H1 (cell line): ENCODE measurements around the gene SCMH1. TPM values are rescaled to one million over a fixed set of nuclear protein-coding genes. Genes with fewer than 3 reads are reported as not detected.

Experiments
- CTCF ChIA-PET: fragments of 300-600 bp; sonication (Branson Sonifier 250); formaldehyde crosslinking; loops from one replicate; lab custom pipeline; 2021; ENCODE audit not compliant: partially characterized antibody; lab: Charles Lee
- POLR2A ChIA-PET: fragments of 300-600 bp; sonication (Branson Sonifier 250); formaldehyde crosslinking; loops from one replicate; lab custom pipeline; 2021; ENCODE audit warnings: inconsistent platforms; ENCODE audit not compliant: partially characterized antibody; lab: Charles Lee
- DNase-seq, 2 experiments: peaks; one replicate each; pipeline versions ENCODE4 v3.0.0 to v3.0.0-alpha.2; 2010 to 2022; ENCODE audit warnings: low spot score in 2 of 2, low read depth in 1 of 2, mixed read lengths in 1 of 2
- FAIRE-seq: peaks from 2 replicates; lab custom pipeline; 2011; peaks lifted over from hg19 to GRCh38; lab: Jason Lieb, UNC
- H2AFZ ChIP-seq: 2 replicates; pipeline ENCODE4 v1.8.1; 2012; ENCODE audit warnings: low read length, inconsistent platforms
- H2AK5ac ChIP-seq: 2 replicates; pipeline ENCODE4 v1.6.1; 2013; ENCODE audit warnings: low read depth, low read length
- H2BK120ac ChIP-seq: replicated peaks from 2 replicates; pipeline ENCODE3; 2013; ENCODE audit warnings: low read depth, low read length, inconsistent platforms
- H2BK12ac ChIP-seq: 2 replicates; pipeline ENCODE4 v1.6.1; 2013; ENCODE audit warnings: low read depth, low read length
- H2BK15ac ChIP-seq: 2 replicates; pipeline ENCODE4 v1.6.1; 2013; ENCODE audit warnings: low read length
- H2BK20ac ChIP-seq: 2 replicates; pipeline ENCODE4 v1.6.1; 2013; ENCODE audit warnings: low read length
- H2BK5ac ChIP-seq: 2 replicates; pipeline ENCODE4 v1.6.1; 2013; ENCODE audit warnings: low read depth, low read length
- H3K14ac ChIP-seq: 2 replicates; pipeline ENCODE4 v1.6.1; 2013; ENCODE audit warnings: inconsistent platforms; ENCODE audit not compliant: insufficient read length
- H3K18ac ChIP-seq: 2 replicates; pipeline ENCODE4 v1.6.1; 2013; ENCODE audit warnings: low read length; ENCODE audit errors: extremely low read depth
- H3K23ac ChIP-seq: 2 replicates; pipeline ENCODE4 v1.6.1; 2013; ENCODE audit warnings: inconsistent platforms; ENCODE audit not compliant: insufficient read length
- H3K23me2 ChIP-seq: 2 replicates; pipeline ENCODE4 v1.6.1; 2013; ENCODE audit warnings: low read depth, low read length
- H3K27ac ChIP-seq: 2 replicates; pipeline ENCODE4 v1.6.1; 2011; ENCODE audit warnings: low read depth, low read length, inconsistent platforms
- H3K27me3 ChIP-seq, 4 experiments: replicated peaks in 1 of 4; 1 replicate in 1 of 4; 2 replicates in 3 of 4; pipeline versions ENCODE4 v1.6.1 to v1.8.1; 2011 to 2013; ENCODE audit warnings: low read length in 3 of 4, mild to moderate bottlenecking in 3 of 4, inconsistent platforms in 2 of 4, mixed read lengths in 2 of 4, moderate library complexity in 1 of 4; ENCODE audit not compliant: control insufficient read depth in 3 of 4, insufficient read depth in 3 of 4; ENCODE audit errors: extremely low read depth in 1 of 4
- H3K36me3 ChIP-seq, 4 experiments: 2 replicates each; pipeline versions ENCODE4 v1.6.1 to v1.8.1; 2011 to 2013; ENCODE audit warnings: mild to moderate bottlenecking in 4 of 4, low read length in 3 of 4, moderate library complexity in 2 of 4, control low read depth in 1 of 4, inconsistent platforms in 1 of 4; ENCODE audit not compliant: insufficient read depth in 4 of 4, control insufficient read depth in 2 of 4
- H3K4ac ChIP-seq: replicated peaks from 2 replicates; pipeline ENCODE3; 2013; ENCODE audit warnings: low read length, low read depth, mixed read lengths, inconsistent platforms; ENCODE audit not compliant: insufficient read length
- H3K4me1 ChIP-seq, 4 experiments: replicated peaks in 1 of 4; 1 replicate in 1 of 4; 2 replicates in 3 of 4; pipeline versions ENCODE4 v1.6.1 to v1.8.1; 2011 to 2013; ENCODE audit warnings: low read length in 3 of 4, inconsistent platforms in 2 of 4, mixed read lengths in 1 of 4; ENCODE audit not compliant: insufficient read depth in 4 of 4, control insufficient read depth in 3 of 4
- H3K4me2 ChIP-seq, 2 experiments: 2 replicates each; pipeline versions ENCODE4 v1.6.1 to v1.8.1; 2011 to 2013; ENCODE audit warnings: low read depth in 2 of 2, low read length in 2 of 2, control low read depth in 1 of 2, inconsistent platforms in 1 of 2, mild to moderate bottlenecking in 1 of 2; ENCODE audit not compliant: insufficient read depth in 1 of 2
- H3K4me3 ChIP-seq, 4 experiments: fragments of 200-600, 300-600 bp in 1 of 4; sonication (generic), shearing (Covaris generic), sonication (Bioruptor Twin) in 1 of 4; 2 replicates each; pipeline versions ENCODE4 v1.5.1 to v1.8.1; 2011 to 2016; ENCODE audit warnings: low read length in 4 of 4, low read depth in 3 of 4, control low read depth in 2 of 4, inconsistent platforms in 2 of 4, mild to moderate bottlenecking in 2 of 4, mixed read lengths in 1 of 4, moderate library complexity in 1 of 4; ENCODE audit not compliant: insufficient read depth in 2 of 4; ENCODE audit errors: extremely low read depth in 1 of 4
- H3K56ac ChIP-seq: replicated peaks from 2 replicates; pipeline ENCODE3; 2013; ENCODE audit warnings: low read depth, mild to moderate bottlenecking, mixed read lengths, low read length, inconsistent platforms; ENCODE audit not compliant: insufficient read length
- H3K79me1 ChIP-seq: 2 replicates; pipeline ENCODE4 v1.6.1; 2013; ENCODE audit warnings: low read depth, low read length, control low read depth
- H3K79me2 ChIP-seq, 2 experiments: 2 replicates each; pipeline versions ENCODE4 v1.6.1 to v1.8.1; 2012 to 2013; ENCODE audit warnings: low read length in 2 of 2, mild to moderate bottlenecking in 2 of 2, inconsistent platforms in 1 of 2; ENCODE audit not compliant: insufficient read depth in 2 of 2, control insufficient read depth in 1 of 2
- H3K9ac ChIP-seq, 4 experiments: replicated peaks in 1 of 4; 1 replicate in 1 of 4; 2 replicates in 3 of 4; pipeline versions ENCODE4 v1.6.1 to v1.8.1; 2011 to 2013; ENCODE audit warnings: low read depth in 3 of 4, low read length in 3 of 4, control low read depth in 2 of 4, mild to moderate bottlenecking in 2 of 4, moderate library complexity in 2 of 4, inconsistent platforms in 1 of 4; ENCODE audit errors: extremely low read depth in 1 of 4
- H3K9me3 ChIP-seq, 2 experiments: 2 replicates each; pipeline versions ENCODE4 v1.6.1 to v1.8.1; 2012 to 2013; ENCODE audit warnings: mild to moderate bottlenecking in 2 of 2, moderate library complexity in 2 of 2, control low read depth in 1 of 2, inconsistent platforms in 1 of 2, low read depth in 1 of 2, low read length in 1 of 2, mixed read lengths in 1 of 2; ENCODE audit not compliant: insufficient read depth in 2 of 2
- H4K20me1 ChIP-seq, 2 experiments: replicated peaks in 1 of 2; 2 replicates each; pipeline versions ENCODE3 to v1.8.1; 2011 to 2013; ENCODE audit warnings: inconsistent platforms in 2 of 2, low read length in 2 of 2, mild to moderate bottlenecking in 1 of 2; ENCODE audit not compliant: insufficient read depth in 2 of 2, control insufficient read depth in 1 of 2
- H4K5ac ChIP-seq: 2 replicates; pipeline ENCODE4 v1.6.1; 2013; ENCODE audit warnings: low read length, low read depth, mixed read lengths, inconsistent platforms; ENCODE audit not compliant: insufficient read length
- H4K8ac ChIP-seq: 2 replicates; pipeline ENCODE4 v1.8.0; 2013; ENCODE audit warnings: mild to moderate bottlenecking, moderate library complexity, low read length, inconsistent platforms; ENCODE audit not compliant: insufficient read depth; ENCODE audit errors: extremely low read depth
- H4K91ac ChIP-seq: replicated peaks from 2 replicates; pipeline ENCODE3; 2013; ENCODE audit warnings: low read length, mixed read lengths, inconsistent platforms; ENCODE audit not compliant: insufficient read length
- BRCA1 ChIP-seq: IDR thresholded peaks from 2 replicates; pipeline ENCODE4 v1.6.1; 2012; ENCODE audit warnings: low read depth, low read length, improper control_type of control experiment
- CEBPB ChIP-seq: IDR thresholded peaks from 2 replicates; pipeline ENCODE4 v1.6.1; 2012; ENCODE audit warnings: low read depth, low read length
- CHD2 ChIP-seq: IDR thresholded peaks from 2 replicates; pipeline ENCODE4 v1.6.1; 2012; ENCODE audit warnings: low read length, improper control_type of control experiment
- JUND ChIP-seq: IDR thresholded peaks from 2 replicates; pipeline ENCODE4 v1.6.1; 2011; ENCODE audit warnings: mild to moderate bottlenecking, improper control_type of control experiment, low read length
- KDM1A ChIP-seq: fragments of 200-600, 300-600 bp; sonication (generic); IDR thresholded peaks from 2 replicates; pipeline ENCODE4 v1.7.1; 2016; ENCODE audit warnings: mild to moderate bottlenecking, low read length, borderline replicate concordance
- MAFK ChIP-seq: IDR thresholded peaks from 2 replicates; pipeline ENCODE4 v1.6.1; 2012; ENCODE audit warnings: low read depth, mild to moderate bottlenecking, improper control_type of control experiment, low read length
- NANOG ChIP-seq: IDR thresholded peaks from 2 replicates; pipeline ENCODE4 v1.6.1; 2011; ENCODE audit warnings: low read length, low read depth, mild to moderate bottlenecking, inconsistent platforms; ENCODE audit not compliant: insufficient read depth, poor library complexity, severe bottlenecking
- POLR2A ChIP-seq, 2 experiments: IDR thresholded peaks; 1 replicate in 1 of 2; 2 replicates in 1 of 2; pipeline ENCODE4 v1.6.1; 2011; ENCODE audit warnings: low read depth in 2 of 2, low read length in 2 of 2, mild to moderate bottlenecking in 2 of 2; ENCODE audit errors: control extremely low read depth in 1 of 2
- POU5F1 ChIP-seq: IDR thresholded peaks from 2 replicates; pipeline ENCODE4 v1.6.1; 2011; ENCODE audit warnings: low read depth, mild to moderate bottlenecking, low read length, moderate library complexity
- SIX5 ChIP-seq: IDR thresholded peaks from 2 replicates; pipeline ENCODE4 v1.6.1; 2011; ENCODE audit warnings: mild to moderate bottlenecking, low read depth, low read length
- SP1 ChIP-seq: IDR thresholded peaks from 2 replicates; pipeline ENCODE4 v1.6.1; 2011; ENCODE audit warnings: low read depth, low read length
- SRF ChIP-seq: IDR thresholded peaks from 2 replicates; pipeline ENCODE4 v1.6.1; 2011; ENCODE audit warnings: mild to moderate bottlenecking, low read depth, low read length, moderate library complexity
- YY1 ChIP-seq: IDR thresholded peaks from 2 replicates; pipeline ENCODE4 v1.6.1; 2011; ENCODE audit warnings: low read depth, mild to moderate bottlenecking, low read length
- WGBS, 2 experiments: shearing (Covaris generic) in 1 of 2; methylation state at CpG; one replicate each; pipeline versions ENCODE4 v1.1.6 to v1.1.7; 2013 to 2015; ENCODE audit warnings: low lambda C conversion rate in 2 of 2, mixed read lengths in 2 of 2, inconsistent platforms in 1 of 2, low coverage in 1 of 2, missing lambda C conversion rate in 1 of 2; ENCODE audit not compliant: insufficient replicate concordance in 2 of 2, insufficient coverage in 1 of 2, insufficient read length in 1 of 2; ENCODE audit errors: extremely low coverage in 1 of 2, missing lambda C conversion rate in 1 of 2; 5-methylcytosine and 5-hydroxymethylcytosine counted together
- polyA plus RNA-seq, 7 experiments: library from polyadenylated mRNA; depleted of rRNA in 3 of 7; stranded (reverse) in 5 of 7; unstranded in 2 of 7; fragments of >200 nt in 5 of 7; fragments of 200-250 nt in 2 of 7; gene quantifications; 1 replicate in 5 of 7; 2 replicates in 1 of 7; 4 replicates in 1 of 7; pipeline versions ENCODE4 v1.2.1 to v1.2.3, GENCODE V29; 2011 to 2013; ENCODE audit warnings: missing spikeins in 2 of 7, mixed read lengths in 2 of 7
- total RNA-seq: library from RNA; stranded (reverse); fragmentation: NEBNext Ultra II Directional; extraction: Animal tissue kit (Norgen Biotek cat#: 25700); gene quantifications from 2 replicates; pipeline ENCODE4 v1.2.1, GENCODE V29; 2021
- TF ChIP-seq, protein P1 (sequence below): IDR thresholded peaks from 2 replicates; pipeline ENCODE4 v1.6.1; 2011; ENCODE audit warnings: low read length, improper control_type of control experiment
- TF ChIP-seq, protein P2 (sequence below): IDR thresholded peaks from 2 replicates; pipeline ENCODE4 v1.6.1; 2012; ENCODE audit warnings: inconsistent platforms

Gene SCMH1
- total and polyA plus RNA-seq, 2 of the 8 experiments (the other 6 are each of a cell fraction or from before 2014, with no cell fraction given): 16.6 to 30.7 TPM

DNA sequence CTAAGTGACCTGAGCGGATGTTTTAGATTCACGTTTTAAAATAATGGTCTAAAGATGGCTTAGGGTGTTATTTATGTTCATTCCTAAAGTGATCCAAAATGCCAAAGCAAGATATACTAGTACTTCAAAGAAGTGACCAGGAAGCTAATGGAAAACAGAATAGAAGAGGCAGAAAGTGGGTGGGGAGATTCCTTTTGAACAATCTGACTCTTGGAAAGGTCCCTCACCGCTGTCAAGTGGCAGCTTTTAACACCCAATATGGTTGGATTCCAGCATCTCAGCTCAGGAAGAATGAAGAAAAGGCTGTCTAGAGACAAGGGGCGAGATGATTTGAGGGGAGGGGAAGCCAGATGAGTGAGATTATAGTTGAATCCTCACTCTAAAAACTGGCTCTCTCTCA, 90.3 kb downstream of the SCMH1 start:
- no peaks in the 10 kb centered on the region; a peak in 1 of 8 replicates for H3K36me3 ChIP-seq
- H3K4me3 ChIP-seq: no peak overlapping the region
- H2BK120ac ChIP-seq: no peak overlapping the region
- H3K79me1 ChIP-seq: no peaks in the 10 kb centered on the region
- no peak overlapping the region for H2AFZ ChIP-seq
- H3K9ac ChIP-seq: no peak overlapping the region
- H3K23ac ChIP-seq: no peak overlapping the region
- H2BK5ac ChIP-seq: no peak overlapping the region
- H3K14ac ChIP-seq: no peak overlapping the region
- H2BK15ac ChIP-seq: no peak overlapping the region
- no peak overlapping the region for H3K18ac ChIP-seq
- no peak overlapping the region for H3K56ac ChIP-seq
- H2AK5ac ChIP-seq: no peak overlapping the region
- WGBS, 2 experiments: 93% methylated on average over 4 of the region's 4 CpGs; no CpG with 5 or more reads in 1 of the 2 experiments
- H4K8ac ChIP-seq: no peak overlapping the region
- H2BK12ac ChIP-seq: no peak overlapping the region
- no peak overlapping the region for H4K5ac ChIP-seq
- FAIRE-seq (no peak), DNase-seq (no peak)
- H4K20me1 ChIP-seq: no peaks in the 10 kb centered on the region
- H3K79me2 ChIP-seq: no peaks in the 10 kb centered on the region
- H3K9me3 ChIP-seq: no peaks in the 10 kb centered on the region
- no peaks in the 10 kb centered on the region; a peak in 1 of 7 replicates for H3K4me1 ChIP-seq
- H3K27me3 ChIP-seq: no peaks in the 10 kb centered on the region
- no peak overlapping the region for H3K4ac ChIP-seq
- H3K4me2 ChIP-seq: no peak overlapping the region
- CTCF ChIA-PET: interaction anchor here (0.7 kb wide), 1 partner anchor 89 kb away, joined by 3 read pairs; no protein-coding TSS in a partner anchor
- POLR2A ChIA-PET: no interaction called here
- H3K23me2 ChIP-seq: no peaks in the 10 kb centered on the region
- no peak overlapping the region for H4K91ac ChIP-seq
- H3K27ac ChIP-seq: no peak overlapping the region
- no peak overlapping the region for H2BK20ac ChIP-seq
- TF ChIP-seq SRF (no peak), POLR2A (IDR thresholded peaks at IDR 0.05; ENCODE audit: control extremely low read depth in 1 of 2, low read depth in 2 of 2, low read length in 2 of 2) (no peak), JUND (no peak), CEBPB (no peak), MAFK (no peak), YY1 (no peak), CHD2 (no peak), SIX5 (no peak), NANOG (no peak), POU5F1 (no peak), KDM1A (no peak), SP1 (no peak), BRCA1 (no peak)
- TF ChIP-seq, protein P1, sequence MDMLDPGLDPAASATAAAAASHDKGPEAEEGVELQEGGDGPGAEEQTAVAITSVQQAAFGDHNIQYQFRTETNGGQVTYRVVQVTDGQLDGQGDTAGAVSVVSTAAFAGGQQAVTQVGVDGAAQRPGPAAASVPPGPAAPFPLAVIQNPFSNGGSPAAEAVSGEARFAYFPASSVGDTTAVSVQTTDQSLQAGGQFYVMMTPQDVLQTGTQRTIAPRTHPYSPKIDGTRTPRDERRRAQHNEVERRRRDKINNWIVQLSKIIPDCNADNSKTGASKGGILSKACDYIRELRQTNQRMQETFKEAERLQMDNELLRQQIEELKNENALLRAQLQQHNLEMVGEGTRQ: no peak
- TF ChIP-seq, protein P2, sequence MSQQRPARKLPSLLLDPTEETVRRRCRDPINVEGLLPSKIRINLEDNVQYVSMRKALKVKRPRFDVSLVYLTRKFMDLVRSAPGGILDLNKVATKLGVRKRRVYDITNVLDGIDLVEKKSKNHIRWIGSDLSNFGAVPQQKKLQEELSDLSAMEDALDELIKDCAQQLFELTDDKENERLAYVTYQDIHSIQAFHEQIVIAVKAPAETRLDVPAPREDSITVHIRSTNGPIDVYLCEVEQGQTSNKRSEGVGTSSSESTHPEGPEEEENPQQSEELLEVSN: no peak
